Chondrocyte (in vitro differentiated cells): ENCODE measurements around the gene CDK3. TPM values are rescaled to one million over a fixed set of nuclear protein-coding genes. Genes with fewer than 3 reads are reported as not detected.

Source experiments
- DNase-seq: peaks from one replicate; pipeline ENCODE4 v3.0.0; 2021; ENCODE audit warnings: mixed read lengths, low spot score
- H3K27ac Mint-ChIP-seq: one replicate; pipeline ENCODE4 v1.8.0; 2021; ENCODE audit warnings: mild to moderate bottlenecking, moderate library complexity, mixed read lengths; ENCODE audit not compliant: unreplicated experiment
- H3K27me3 Mint-ChIP-seq: 2 replicates; pipeline ENCODE4 v1.8.0; 2021; ENCODE audit warnings: low read depth, mixed read lengths
- H3K36me3 Mint-ChIP-seq: 2 replicates; pipeline ENCODE4 v1.8.0; 2021; ENCODE audit warnings: low read depth, mixed read lengths
- H3K4me1 Mint-ChIP-seq: 2 replicates; pipeline ENCODE4 v1.8.0; 2021; ENCODE audit warnings: low read depth, mild to moderate bottlenecking, mixed read lengths
- H3K4me3 Mint-ChIP-seq: one replicate; pipeline ENCODE4 v1.8.0; 2021; ENCODE audit warnings: mild to moderate bottlenecking, moderate library complexity, mixed read lengths; ENCODE audit not compliant: unreplicated experiment
- H3K9me3 Mint-ChIP-seq: 2 replicates; pipeline ENCODE4 v1.8.0; 2021; ENCODE audit warnings: low read depth, mixed read lengths
- total RNA-seq: library from RNA; stranded (reverse); gene quantifications from 3 replicates; pipeline ENCODE4 v1.2.1, GENCODE V29; 2021
- TF ChIP-seq, protein P1 (sequence below): fragments of 200-600 bp; sonication (generic); IDR thresholded peaks from 2 replicates; pipeline ENCODE4 v1.5.0; 2021; ENCODE audit warnings: antibody characterized with exemption, mild to moderate bottlenecking, moderate library complexity

The CDK3 gene
- total RNA-seq, 1 donor from 2014 or later, result 6.3 TPM

DNA sequence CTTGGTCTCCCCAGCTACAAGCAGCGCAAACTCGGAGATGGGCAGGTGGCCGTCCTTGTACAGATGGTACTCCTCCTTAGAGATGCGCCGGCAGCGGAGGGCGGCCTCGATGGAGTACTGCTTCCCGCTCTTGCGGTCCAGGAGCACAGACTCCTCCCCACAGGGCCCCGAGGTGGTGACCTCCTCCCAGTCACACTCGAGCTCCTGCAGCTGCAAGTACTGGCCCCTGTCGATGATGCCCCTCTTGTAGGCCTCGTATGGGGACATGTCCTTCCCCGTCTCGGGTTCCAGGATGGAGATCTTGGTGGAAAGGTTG, 7.2 kb downstream of the CDK3 start:
- no peak overlapping the region for H3K27ac Mint-ChIP-seq
- no peak for DNase-seq
- TF ChIP-seq, protein P1, sequence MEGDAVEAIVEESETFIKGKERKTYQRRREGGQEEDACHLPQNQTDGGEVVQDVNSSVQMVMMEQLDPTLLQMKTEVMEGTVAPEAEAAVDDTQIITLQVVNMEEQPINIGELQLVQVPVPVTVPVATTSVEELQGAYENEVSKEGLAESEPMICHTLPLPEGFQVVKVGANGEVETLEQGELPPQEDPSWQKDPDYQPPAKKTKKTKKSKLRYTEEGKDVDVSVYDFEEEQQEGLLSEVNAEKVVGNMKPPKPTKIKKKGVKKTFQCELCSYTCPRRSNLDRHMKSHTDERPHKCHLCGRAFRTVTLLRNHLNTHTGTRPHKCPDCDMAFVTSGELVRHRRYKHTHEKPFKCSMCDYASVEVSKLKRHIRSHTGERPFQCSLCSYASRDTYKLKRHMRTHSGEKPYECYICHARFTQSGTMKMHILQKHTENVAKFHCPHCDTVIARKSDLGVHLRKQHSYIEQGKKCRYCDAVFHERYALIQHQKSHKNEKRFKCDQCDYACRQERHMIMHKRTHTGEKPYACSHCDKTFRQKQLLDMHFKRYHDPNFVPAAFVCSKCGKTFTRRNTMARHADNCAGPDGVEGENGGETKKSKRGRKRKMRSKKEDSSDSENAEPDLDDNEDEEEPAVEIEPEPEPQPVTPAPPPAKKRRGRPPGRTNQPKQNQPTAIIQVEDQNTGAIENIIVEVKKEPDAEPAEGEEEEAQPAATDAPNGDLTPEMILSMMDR, result no peak
- peaks cover 3% of the 10 kb centered on the region for H3K36me3 Mint-ChIP-seq
- H3K27me3 Mint-ChIP-seq, result peaks cover 1% of the 10 kb centered on the region
- H3K4me1 Mint-ChIP-seq, result peaks cover 7% of the 10 kb centered on the region
- H3K4me3 Mint-ChIP-seq, result no peak overlapping the region
- no peaks in the 10 kb centered on the region for H3K9me3 Mint-ChIP-seq

DNA sequence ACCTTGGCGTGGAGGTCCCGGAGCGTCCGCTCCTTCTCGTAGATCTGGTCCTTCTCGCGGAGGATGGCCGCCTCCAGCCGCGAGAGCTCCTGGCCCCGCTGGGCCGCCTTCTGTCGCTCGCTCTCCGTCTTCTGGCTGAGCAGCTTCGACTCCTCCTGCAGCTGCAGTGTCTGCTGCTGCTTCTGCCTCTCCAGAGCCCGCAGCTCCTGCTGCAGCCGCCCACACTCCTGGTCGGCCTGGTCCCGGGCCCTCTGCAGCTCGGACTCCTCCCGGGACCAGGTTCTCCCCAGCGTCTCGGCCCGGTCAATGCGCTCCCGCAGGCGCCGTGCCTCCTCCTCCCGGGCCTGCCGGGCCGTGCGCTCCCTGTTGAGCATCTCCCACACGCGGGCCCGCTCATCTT, 7.6 kb downstream of the CDK3 start:
- no peak overlapping the region for H3K27ac Mint-ChIP-seq
- TF ChIP-seq, protein P1, result no peak
- H3K4me3 Mint-ChIP-seq, result no peak overlapping the region
- H3K27me3 Mint-ChIP-seq, result peaks cover 1% of the 10 kb centered on the region
- H3K36me3 Mint-ChIP-seq, result peaks cover 3% of the 10 kb centered on the region
- H3K9me3 Mint-ChIP-seq, result no peaks in the 10 kb centered on the region
- DNase-seq, result no peak
- peaks cover 7% of the 10 kb centered on the region for H3K4me1 Mint-ChIP-seq

DNA sequence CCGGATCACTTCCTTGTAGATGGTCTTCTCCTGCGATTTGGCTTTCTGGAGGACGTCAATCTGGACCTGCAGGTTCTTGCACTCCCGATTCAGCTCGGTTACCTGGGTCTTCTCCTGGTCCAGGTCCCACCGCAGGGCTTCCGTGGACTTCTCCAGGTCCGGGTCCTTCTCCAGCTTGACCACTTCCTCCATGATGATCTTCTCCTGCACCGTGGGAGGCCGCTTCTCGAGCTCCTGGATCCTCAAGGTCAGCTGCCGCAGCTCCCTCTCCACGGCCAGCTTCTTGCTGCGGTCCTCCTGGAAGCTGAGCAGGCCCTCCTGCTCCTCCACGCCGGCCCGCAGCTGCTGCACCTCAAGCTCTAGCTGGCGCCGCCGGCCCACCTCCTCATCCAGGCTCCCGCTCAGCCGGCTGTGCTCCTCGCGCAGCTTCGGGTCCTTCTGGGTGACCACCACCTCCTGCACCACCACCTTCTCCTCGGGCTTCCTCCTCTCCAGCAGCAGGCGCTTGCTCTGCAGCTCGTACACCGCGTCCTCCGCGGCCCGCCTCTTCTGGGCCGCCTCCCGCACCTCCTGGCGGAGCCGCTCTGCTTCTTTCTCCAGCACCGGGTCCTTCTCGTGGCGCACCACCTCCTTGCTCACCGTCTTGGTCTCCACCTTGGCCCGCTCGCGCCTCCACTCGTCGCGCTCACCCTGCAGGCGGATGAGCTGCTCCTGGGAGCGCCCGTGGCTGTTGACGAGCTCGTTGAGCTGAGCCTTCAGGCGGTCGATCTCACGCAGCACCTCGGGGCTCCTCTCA, 8.2 kb downstream of the CDK3 start:
- Mint-ChIP-seq H3K9me3 (no peaks in the 10 kb centered on the region), H3K27ac (no peak overlapping the region), H3K36me3 (peaks cover 3% of the 10 kb centered on the region), H3K4me3 (no peak overlapping the region), H3K4me1 (peaks cover 9% of the 10 kb centered on the region), H3K27me3 (peaks cover 1% of the 10 kb centered on the region)
- DNase-seq, result no peak
- TF ChIP-seq, protein P1, result no peak

DNA sequence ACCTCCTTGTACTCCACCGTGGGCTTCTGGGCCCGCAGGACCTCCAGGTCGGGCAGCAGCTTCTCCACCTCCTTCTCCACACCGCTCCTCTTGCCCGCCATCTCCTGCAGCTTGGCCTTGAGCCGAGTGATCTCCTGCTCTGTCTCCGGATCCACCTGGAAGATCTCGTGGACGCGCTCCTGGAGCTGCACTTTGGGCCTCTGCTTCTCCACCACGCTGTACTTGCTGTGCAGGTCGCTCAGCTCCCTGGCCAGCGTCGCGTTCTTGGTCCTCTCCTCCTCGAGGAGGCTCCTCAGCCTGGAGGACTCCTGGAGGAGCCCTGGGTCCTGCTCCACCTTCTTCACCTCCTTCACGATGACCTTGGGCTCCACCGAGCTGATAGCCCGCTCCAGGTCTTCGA, 8.8 kb downstream of the CDK3 start:
- TF ChIP-seq, protein P1, result no peak
- H3K36me3 Mint-ChIP-seq, result peaks cover 3% of the 10 kb centered on the region
- peaks cover 1% of the 10 kb centered on the region for H3K27me3 Mint-ChIP-seq
- no peaks in the 10 kb centered on the region for H3K9me3 Mint-ChIP-seq
- no peak overlapping the region for H3K4me3 Mint-ChIP-seq
- no peak for DNase-seq
- H3K4me1 Mint-ChIP-seq, result peaks cover 12% of the 10 kb centered on the region
- H3K27ac Mint-ChIP-seq, result no peak overlapping the region

DNA sequence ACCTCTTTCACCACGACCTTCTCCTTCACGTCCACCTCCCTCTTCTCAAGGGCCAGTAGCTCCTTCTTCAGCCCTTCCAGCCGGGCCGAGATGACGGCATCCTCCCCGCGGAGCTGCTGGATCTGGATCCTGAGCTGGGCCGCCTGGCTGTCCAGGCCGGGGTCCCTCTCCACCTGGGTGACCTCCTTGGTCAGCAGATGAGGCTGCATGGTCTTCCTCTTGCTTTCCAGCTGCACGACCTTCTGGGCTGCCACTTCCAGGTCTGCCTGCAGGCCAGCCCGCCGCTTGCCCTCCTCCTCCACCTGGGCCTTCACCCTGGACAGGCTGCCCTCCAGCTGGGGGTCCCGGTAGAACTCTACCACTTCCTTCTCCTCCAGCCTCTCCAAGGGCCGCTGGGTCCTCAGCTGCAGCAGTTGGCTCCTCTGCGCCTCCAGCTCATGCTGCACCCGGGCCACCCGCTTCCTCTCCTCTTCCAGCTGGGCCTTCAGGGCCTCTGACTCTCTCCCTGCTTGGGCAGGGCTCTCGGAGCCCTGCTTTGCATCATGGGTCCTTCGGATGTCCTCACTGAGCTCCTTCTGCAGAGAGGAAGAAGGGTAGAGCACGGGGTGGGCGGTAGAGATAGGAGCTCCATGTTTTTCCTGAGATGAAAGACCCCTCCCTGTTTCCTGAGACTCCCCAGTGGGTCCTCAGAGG, 9.5 kb downstream of the CDK3 start:
- H3K36me3 Mint-ChIP-seq, result peaks cover 3% of the 10 kb centered on the region
- H3K27ac Mint-ChIP-seq, result no peak overlapping the region
- H3K4me3 Mint-ChIP-seq, result no peak overlapping the region

More for the DNA sequence above, 9.5 kb downstream of the CDK3 start:
- peaks cover 1% of the 10 kb centered on the region for H3K27me3 Mint-ChIP-seq
- no peaks in the 10 kb centered on the region for H3K9me3 Mint-ChIP-seq
- TF ChIP-seq, protein P1, result no peak
- H3K4me1 Mint-ChIP-seq, result peaks cover 12% of the 10 kb centered on the region
- DNase-seq, result no peak
